HepG2 (cell line): ENCODE data around the gene ERF. TPM values are rescaled to one million over a fixed set of nuclear protein-coding genes. Genes with fewer than 3 reads are reported as not detected.

Experiments used
- ATAC-seq: fragments of 200-7000 bp; cut with Tn5 transposase; 3 replicates; pipeline ENCODE4 v1.9.1; 2020; ENCODE audit warnings: mild to moderate bottlenecking, moderate library complexity
- BruUV-seq: library from RNA; stranded (reverse); fragments of 400-500 nt; replicated peaks from 2 replicates; lab custom pipeline; 2021; lab: Mats Ljungman, UMichigan
- CTCF ChIA-PET: fragments of 300-600 bp; formaldehyde crosslinking; extraction: SDS; loops from one replicate; lab custom pipeline; 2021; ENCODE audit warnings: low total read pairs, inconsistent platforms, low intra/inter-chr PET ratio; lab: Yijun Ruan, JAX
- POLR2A ChIA-PET: fragments of 350-600 bp; sonication (Branson Sonifier 250); formaldehyde crosslinking; loops from one replicate; lab custom pipeline; 2020; ENCODE audit warnings: antibody characterized with exemption, inconsistent platforms; lab: Yijun Ruan, JAX
- DNase-seq: peaks from one replicate; pipeline ENCODE4 v3.0.0-alpha.2; 2015; ENCODE audit warnings: low spot score
- FAIRE-seq: peaks from 3 replicates; lab custom pipeline; 2011; peaks lifted over from hg19 to GRCh38; lab: Jason Lieb, UNC
- H2AFZ ChIP-seq: one replicate; pipeline ENCODE4 v1.6.1; 2011; ENCODE audit warnings: low read length, inconsistent platforms
- H3K27ac ChIP-seq: fragments of 300-600 bp; 3 replicates; pipeline ENCODE4 v1.8.0; 2011; ENCODE audit warnings: mixed run types, mild to moderate bottlenecking, mixed read lengths, low read length, inconsistent platforms; ENCODE audit not compliant: insufficient read depth; ENCODE audit errors: extremely low read length
- H3K27me3 ChIP-seq, 2 experiments: fragments of 200-600 bp in 1 of 2; 2 replicates in 1 of 2; 3 replicates in 1 of 2; pipeline versions ENCODE4 v1.6.0 to v1.8.0; 2011; ENCODE audit warnings: low read length in 2 of 2, mild to moderate bottlenecking in 2 of 2, moderate library complexity in 2 of 2, inconsistent platforms in 1 of 2; ENCODE audit not compliant: insufficient read depth in 2 of 2, control insufficient read depth in 1 of 2
- H3K36me3 ChIP-seq, 2 experiments: fragments of 200-600 bp in 1 of 2; replicated peaks in 1 of 2; 2 replicates in 1 of 2; 3 replicates in 1 of 2; pipeline versions ENCODE4 v1.5.1 to v1.8.0; 2011; ENCODE audit warnings: low read length in 2 of 2, inconsistent platforms in 1 of 2; ENCODE audit not compliant: insufficient read depth in 2 of 2, control insufficient read depth in 1 of 2
- H3K4me1 ChIP-seq: 2 replicates; pipeline ENCODE4 v1.5.1; 2012; ENCODE audit warnings: low read length, inconsistent platforms; ENCODE audit not compliant: insufficient read depth
- H3K4me2 ChIP-seq: 2 replicates; pipeline ENCODE4 v1.6.0; 2011; ENCODE audit warnings: low read depth, low read length, inconsistent platforms
- H3K4me3 ChIP-seq, 3 experiments: fragments of 200-600 bp in 1 of 3; sonication (generic), shearing (Covaris generic) in 1 of 3; replicated peaks in 1 of 3; 2 replicates each; pipeline ENCODE4 v1.5.1; 2011 to 2016; ENCODE audit warnings: low read length in 3 of 3, inconsistent platforms in 2 of 3, low read depth in 2 of 3, mild to moderate bottlenecking in 2 of 3, control low read depth in 1 of 3, mixed read lengths in 1 of 3; ENCODE audit not compliant: insufficient read depth in 1 of 3
- H3K79me2 ChIP-seq: one replicate; pipeline ENCODE4 v1.6.1; 2011; ENCODE audit warnings: low read length, inconsistent platforms; ENCODE audit not compliant: insufficient read depth
- H3K9ac ChIP-seq: 2 replicates; pipeline ENCODE4 v1.6.0; 2011; ENCODE audit warnings: mild to moderate bottlenecking, low read depth, low read length, inconsistent platforms; ENCODE audit not compliant: insufficient read depth
- H3K9me3 ChIP-seq: 2 replicates; pipeline ENCODE4 v1.5.1; 2012; ENCODE audit warnings: mild to moderate bottlenecking, low read length
- H4K20me1 ChIP-seq: 2 replicates; pipeline ENCODE4 v1.6.0; 2011; ENCODE audit warnings: inconsistent platforms, mild to moderate bottlenecking, low read length, moderate library complexity; ENCODE audit not compliant: insufficient read depth
- AGO2 ChIP-seq: fragments of 200-400 bp; formaldehyde crosslinking; optimal IDR thresholded peaks from 2 replicates; pipeline ENCODE3; 2017; ENCODE audit warnings: mild to moderate bottlenecking, low read depth, low read length, moderate library complexity
- DNMT3B ChIP-seq: conservative IDR thresholded peaks from 2 replicates; pipeline ENCODE4 v1.6.1; 2016; ENCODE audit warnings: missing biosample characterization, control low read depth
- FUBP1 ChIP-seq: sonication (generic); formaldehyde crosslinking; IDR thresholded peaks from 2 replicates; pipeline ENCODE4 v1.5.1; 2020; ENCODE audit warnings: missing genetic modification reagents, mild to moderate bottlenecking, borderline replicate concordance
- GZF1 ChIP-seq: sonication (generic); formaldehyde crosslinking; IDR thresholded peaks from 2 replicates; pipeline ENCODE4 v1.5.1; 2020; ENCODE audit warnings: mild to moderate bottlenecking, missing genetic modification reagents
- HNRNPLL ChIP-seq: fragments of 200-400 bp; formaldehyde crosslinking; IDR thresholded peaks from 2 replicates; pipeline ENCODE4 v1.6.1; 2017; ENCODE audit warnings: mild to moderate bottlenecking, low read depth, low read length; ENCODE audit not compliant: poor library complexity, severe bottlenecking
- KMT2A ChIP-seq: sonication (generic); formaldehyde crosslinking; IDR thresholded peaks from 2 replicates; pipeline ENCODE4 v1.4.0; 2020; ENCODE audit warnings: missing genetic modification reagents
- NFYC ChIP-seq: IDR thresholded peaks from 2 replicates; pipeline ENCODE4 v1.6.1; 2016; ENCODE audit warnings: missing genetic modification reagents, missing compliant biosample characterization
- PHF8 ChIP-seq: sonication (generic); formaldehyde crosslinking; IDR thresholded peaks from 2 replicates; pipeline ENCODE4 v1.5.0; 2020; ENCODE audit warnings: missing genetic modification reagents
- PRDM10 ChIP-seq: sonication (generic); formaldehyde crosslinking; IDR thresholded peaks from 2 replicates; pipeline ENCODE4 v1.4.0; 2020; ENCODE audit warnings: low read depth, missing genetic modification reagents
- SNRNP70 ChIP-seq: fragments of 200-400 bp; formaldehyde crosslinking; IDR thresholded peaks from 2 replicates; pipeline ENCODE4 v1.6.1; 2017; ENCODE audit warnings: mild to moderate bottlenecking, low read depth, low read length, moderate library complexity
- STAT5B ChIP-seq: sonication (generic); formaldehyde crosslinking; IDR thresholded peaks from 2 replicates; pipeline ENCODE4 v1.4.0; 2020; ENCODE audit warnings: missing genetic modification reagents
- ZNF550 ChIP-seq: sonication (generic); formaldehyde crosslinking; IDR thresholded peaks from 2 replicates; pipeline ENCODE4 v1.4.0; 2020; ENCODE audit warnings: mild to moderate bottlenecking, missing genetic modification reagents, borderline replicate concordance
- WGBS: methylation state at CpG from one replicate; pipeline ENCODE4 v1.1.6; 2017; ENCODE audit warnings: low lambda C conversion rate; 5-methylcytosine and 5-hydroxymethylcytosine counted together
- in situ Hi-C: cut with HindIII; loops from 2 replicates; pipeline ENCODE4 v1.10.0; 2017; ENCODE audit warnings: low pct_unique_long_range_greater_than_20kb; ENCODE audit not compliant: extremely low pct_ligation_motif_present
- intact Hi-C: fragments of 100-400 bp; cut with micrococcal nuclease; formaldehyde crosslinking; loops from one replicate; pipeline ENCODE4 v1.10.0; 2022; ENCODE audit not compliant: unreplicated experiment
- polyA plus RNA-seq, 8 experiments: library from polyadenylated mRNA; depleted of rRNA in 3 of 8; stranded (reverse) in 7 of 8; unstranded in 1 of 8; fragments of >200 nt; fragmentation: Illumina TruSeq in 4 of 8; extraction: Trizol in 4 of 8; gene quantifications; 2 replicates each; pipeline versions ENCODE4 v1.2.1 to v1.2.3, GENCODE V29; 2011 to 2016; ENCODE audit warnings: low read depth in 4 of 8, missing spikeins in 1 of 8, mixed read lengths in 1 of 8; ENCODE audit not compliant: insufficient read depth in 1 of 8
- total RNA-seq, 5 experiments: library from RNA; depleted of rRNA; stranded (reverse); fragments of >200 nt; fragmentation: Illumina TruSeq; extraction: Trizol; gene quantifications; 2 replicates each; pipeline ENCODE4 v1.2.3, GENCODE V29; 2016; ENCODE audit warnings: low read depth in 1 of 5

Gene ERF
- total and polyA plus RNA-seq, 2 of the 13 experiments (the other 11 are each of a cell fraction or from before 2014, with no cell fraction given) = 67.1 to 69.9 TPM

GRCh38 chr19:42293540-42293939 is 38.6 kb upstream of the ERF start:
- TF ChIP-seq NFYC (CRISPR knock-in tag) (no peak), AGO2 (peak; percentile 34)
- Histone ChIP-seq H4K20me1 (no peaks in the 10 kb centered on the region), H3K27me3 (no peaks in the 10 kb centered on the region), H3K4me3 (no peak overlapping the region), H3K27ac (no peak overlapping the region), H3K36me3 (peaks cover 22 to 61% of the 10 kb centered on the region in 2 experiments; a peak in 4 of 5 replicates), H3K4me1 (no peaks in the 10 kb centered on the region), H3K9ac (no peak overlapping the region), H3K9me3 (no peaks in the 10 kb centered on the region), H2AFZ (no peak overlapping the region), H3K79me2 (no peaks in the 10 kb centered on the region), H3K4me2 (no peak overlapping the region)
- ChIA-PET CTCF (no interaction called here), POLR2A (interaction anchor here (1.5 kb wide), 1 partner anchor 50 kb away, joined by 3 read pairs; no protein-coding TSS in a partner anchor)
- no peak for FAIRE-seq
- intact Hi-C loops = no loop called here
- in situ Hi-C loops = loop anchor here (5.0 kb wide), 1 partner anchor 161 kb away; the partner anchor contains the start of gene POU2F2
- 97% methylated on average over 17 of the region's 17 CpGs for WGBS
- no peak for DNase-seq
- BruUV-seq = no TSS peak
- ATAC-seq = no peak

- no peak for ATAC-seq
- TF ChIP-seq PHF8 (CRISPR knock-in tag) = no peak
- TF ChIP-seq ZNF550 (CRISPR knock-in tag) = no peak
- no peak for TF ChIP-seq SNRNP70
- TF ChIP-seq STAT5B = no peak
- TF ChIP-seq GZF1 = no peak
- TF ChIP-seq FUBP1 (CRISPR knock-in tag) = no peak
- no peak for TF ChIP-seq HNRNPLL
- TF ChIP-seq PRDM10 (CRISPR knock-in tag) = no peak
- no peak for TF ChIP-seq KMT2A (CRISPR knock-in tag)
- no peak for TF ChIP-seq DNMT3B (CRISPR knock-in tag)
Measured at GRCh38 chr19:42292963-42293362, 38.0 kb upstream of the ERF start.

More at GRCh38 chr19:42292963-42293362, 38.0 kb upstream of the ERF start:
- 95% methylated on average over 5 of the region's 14 CpGs for WGBS
- no peak overlapping the region for H3K27ac ChIP-seq
- no peak overlapping the region for H2AFZ ChIP-seq
- H3K4me3 ChIP-seq = no peak overlapping the region
- no peaks in the 10 kb centered on the region for H3K4me1 ChIP-seq
- DNase-seq = no peak
- FAIRE-seq = no peak
- no peak overlapping the region for H3K9ac ChIP-seq
- no peaks in the 10 kb centered on the region for H4K20me1 ChIP-seq
- H3K4me2 ChIP-seq = no peak overlapping the region
- peaks cover 25 to 66% of the 10 kb centered on the region in 2 experiments; a peak in 4 of 5 replicates for H3K36me3 ChIP-seq
- H3K27me3 ChIP-seq = no peaks in the 10 kb centered on the region
- H3K79me2 ChIP-seq = no peaks in the 10 kb centered on the region
- intact Hi-C loops (no loop called here), in situ Hi-C loops (loop anchor here (5.0 kb wide), 1 partner anchor 161 kb away; the partner anchor contains the start of gene POU2F2)
- ChIA-PET CTCF (interaction anchor here (3.1 kb wide), 1 partner anchor 48 kb away, joined by 34 read pairs; no protein-coding TSS in a partner anchor), POLR2A (no interaction called here)
- BruUV-seq = no TSS peak
- no peaks in the 10 kb centered on the region for H3K9me3 ChIP-seq
